ENCODE results near the gene C15orf39. TPM values are rescaled to one million over a fixed set of nuclear protein-coding genes. Genes with fewer than 3 reads are reported as not detected.
"Not testable (repeated sequence)": the region's sequence is repeated elsewhere in the genome, so short reads cannot be mapped to it uniquely, and the experiment has no call there.

C15orf39 gene
- total RNA-seq, 1 experiment from 2014 or later, result 1.8 TPM

- not testable (repeated sequence) for H3K9me3 ChIP-seq, H3K27me3 ChIP-seq, H3K36me3 ChIP-seq, DNase-seq, H3K4me3 ChIP-seq
Observed at GRCh38 chr15:75258034-75258433, 56.4 kb downstream of the C15orf39 start, which contains the start of gene GOLGA6C. GOLGA6C (plus strand) TSS chr15:75258334; CDS start chr15:75258599, 265 bp downstream.

- not testable (repeated sequence) for H3K4me3 ChIP-seq, H3K27me3 ChIP-seq, H3K9me3 ChIP-seq, DNase-seq, H3K36me3 ChIP-seq
Observed at GRCh38 chr15:75258620-75259343, 57.1 kb downstream of the C15orf39 start.

GRCh38 chr15:75259873-75260272 lies 58.2 kb downstream of the C15orf39 start:
- not testable (repeated sequence) for H3K27me3 ChIP-seq, H3K9me3 ChIP-seq, H3K36me3 ChIP-seq, DNase-seq, H3K4me3 ChIP-seq

Other genes with a start within 250 kb of the C15orf39 start
- gene RPP25, start 245.1 kb upstream of the C15orf39 start, total RNA-seq (2014; rRNA removed; shearing (Covaris generic); ENCODE audit: low replicate concordance), result 9.7 and 19.0 TPM in 2 replicates
- gene SCAMP5, start 206.3 kb upstream of the C15orf39 start, total RNA-seq (2014; rRNA removed; shearing (Covaris generic); ENCODE audit: low replicate concordance), result 0.20 and 3.4 TPM in 2 replicates
- 10.8 and 31.9 TPM in 2 replicates for gene PPCDC, start 178.3 kb upstream of the C15orf39 start, total RNA-seq (2014; rRNA removed; shearing (Covaris generic); ENCODE audit: low replicate concordance)
- gene GOLGA6C, start 56.5 kb downstream of the C15orf39 start, total RNA-seq (2014; rRNA removed; shearing (Covaris generic); ENCODE audit: low replicate concordance), result 0.22 TPM in 1 of 2 replicates, not detected in the other
- not detected in 2 replicates for gene GOLGA6D, start 81.0 kb downstream of the C15orf39 start, total RNA-seq (2014; rRNA removed; shearing (Covaris generic); ENCODE audit: low replicate concordance)
- 100 and 144 TPM in 2 replicates for gene COMMD4, start 134.2 kb downstream of the C15orf39 start, total RNA-seq (2014; rRNA removed; shearing (Covaris generic); ENCODE audit: low replicate concordance)
- not detected in 2 replicates for gene NEIL1, start 145.2 kb downstream of the C15orf39 start, total RNA-seq (2014; rRNA removed; shearing (Covaris generic); ENCODE audit: low replicate concordance)
- 57.8 and 91.1 TPM in 2 replicates for gene MAN2C1, start 166.7 kb downstream of the C15orf39 start, total RNA-seq (2014; rRNA removed; shearing (Covaris generic); ENCODE audit: low replicate concordance)
- gene SIN3A, start 249.8 kb downstream of the C15orf39 start, total RNA-seq (2014; rRNA removed; shearing (Covaris generic); ENCODE audit: low replicate concordance), result 18.0 and 21.4 TPM in 2 replicates

Data from MG63 (cell line).